ENCODE measurements around the gene GAGE2A.
"Not testable (repeated sequence)": the region's sequence is repeated elsewhere in the genome, so short reads cannot be mapped to it uniquely, and the experiment has no call there.

Gene GAGE2A

DNA sequence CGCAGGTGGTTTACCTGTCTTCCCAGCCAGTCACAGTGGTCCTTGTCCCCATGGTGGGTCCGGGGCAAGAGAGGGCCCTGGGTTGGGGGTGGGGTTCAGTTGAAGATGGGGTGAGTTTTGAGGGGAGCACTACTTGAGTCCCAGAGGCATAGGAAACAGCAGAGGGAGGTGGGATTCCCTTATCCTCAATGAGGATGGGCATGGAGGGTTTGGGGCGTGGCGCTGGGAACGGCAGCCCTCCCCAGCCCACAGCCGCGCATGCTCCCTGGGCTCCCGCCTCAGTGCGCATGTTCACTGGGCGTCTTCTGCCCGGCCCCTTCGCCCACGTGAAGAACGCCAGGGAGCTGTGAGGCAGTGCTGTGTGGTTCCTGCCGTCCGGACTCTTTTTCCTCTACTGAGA is at the start of gene GAGE2A:
TSS of gene GAGE2A (plus strand) at position 301 of the 400 bp plus-strand sequence. CDS start 1,155 bp downstream, outside the sequence.
- not testable (repeated sequence) for DNase-seq

DNA sequence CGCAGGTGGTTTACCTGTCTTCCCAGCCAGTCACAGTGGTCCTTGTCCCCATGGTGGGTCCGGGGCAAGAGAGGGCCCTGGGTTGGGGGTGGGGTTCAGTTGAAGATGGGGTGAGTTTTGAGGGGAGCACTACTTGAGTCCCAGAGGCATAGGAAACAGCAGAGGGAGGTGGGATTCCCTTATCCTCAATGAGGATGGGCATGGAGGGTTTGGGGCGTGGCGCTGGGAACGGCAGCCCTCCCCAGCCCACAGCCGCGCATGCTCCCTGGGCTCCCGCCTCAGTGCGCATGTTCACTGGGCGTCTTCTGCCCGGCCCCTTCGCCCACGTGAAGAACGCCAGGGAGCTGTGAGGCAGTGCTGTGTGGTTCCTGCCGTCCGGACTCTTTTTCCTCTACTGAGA is 47.9 kb upstream of the GAGE2A start, which contains the start of gene GAGE12D:
TSS of gene GAGE12D (plus strand) at position 301 of the 400 bp plus-strand sequence. CDS start 1,155 bp downstream, outside the sequence.
- DNase-seq: not testable (repeated sequence)

GRCh38 chrX:49550989-49551388 is 38.3 kb upstream of the GAGE2A start, which contains the start of gene GAGE12E:
TSS of gene GAGE12E (plus strand) at chrX:49551289. CDS start at chrX:49552444, 1,155 bp downstream.
- not testable (repeated sequence) for DNase-seq

DNA sequence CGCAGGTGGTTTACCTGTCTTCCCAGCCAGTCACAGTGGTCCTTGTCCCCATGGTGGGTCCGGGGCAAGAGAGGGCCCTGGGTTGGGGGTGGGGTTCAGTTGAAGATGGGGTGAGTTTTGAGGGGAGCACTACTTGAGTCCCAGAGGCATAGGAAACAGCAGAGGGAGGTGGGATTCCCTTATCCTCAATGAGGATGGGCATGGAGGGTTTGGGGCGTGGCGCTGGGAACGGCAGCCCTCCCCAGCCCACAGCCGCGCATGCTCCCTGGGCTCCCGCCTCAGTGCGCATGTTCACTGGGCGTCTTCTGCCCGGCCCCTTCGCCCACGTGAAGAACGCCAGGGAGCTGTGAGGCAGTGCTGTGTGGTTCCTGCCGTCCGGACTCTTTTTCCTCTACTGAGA is 28.8 kb upstream of the GAGE2A start, which contains the start of gene GAGE12F:
TSS of gene GAGE12F (plus strand) at position 301 of the 400 bp plus-strand sequence. CDS start 1,155 bp downstream, outside the sequence.
- DNase-seq: not testable (repeated sequence)

- DNase-seq: not testable (repeated sequence)
These were observed 20.6 kb upstream of the GAGE2A start for GRCh38 chrX:49568728-49569127.

- DNase-seq: not testable (repeated sequence)
These were observed 20.1 kb upstream of the GAGE2A start for GRCh38 chrX:49569152-49569551.

DNA sequence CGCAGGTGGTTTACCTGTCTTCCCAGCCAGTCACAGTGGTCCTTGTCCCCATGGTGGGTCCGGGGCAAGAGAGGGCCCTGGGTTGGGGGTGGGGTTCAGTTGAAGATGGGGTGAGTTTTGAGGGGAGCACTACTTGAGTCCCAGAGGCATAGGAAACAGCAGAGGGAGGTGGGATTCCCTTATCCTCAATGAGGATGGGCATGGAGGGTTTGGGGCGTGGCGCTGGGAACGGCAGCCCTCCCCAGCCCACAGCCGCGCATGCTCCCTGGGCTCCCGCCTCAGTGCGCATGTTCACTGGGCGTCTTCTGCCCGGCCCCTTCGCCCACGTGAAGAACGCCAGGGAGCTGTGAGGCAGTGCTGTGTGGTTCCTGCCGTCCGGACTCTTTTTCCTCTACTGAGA is 19.2 kb upstream of the GAGE2A start, which contains the start of gene GAGE12G:
TSS of gene GAGE12G (plus strand) at position 301 of the 400 bp plus-strand sequence. CDS start 1,155 bp downstream, outside the sequence.
- DNase-seq: not testable (repeated sequence)

DNA sequence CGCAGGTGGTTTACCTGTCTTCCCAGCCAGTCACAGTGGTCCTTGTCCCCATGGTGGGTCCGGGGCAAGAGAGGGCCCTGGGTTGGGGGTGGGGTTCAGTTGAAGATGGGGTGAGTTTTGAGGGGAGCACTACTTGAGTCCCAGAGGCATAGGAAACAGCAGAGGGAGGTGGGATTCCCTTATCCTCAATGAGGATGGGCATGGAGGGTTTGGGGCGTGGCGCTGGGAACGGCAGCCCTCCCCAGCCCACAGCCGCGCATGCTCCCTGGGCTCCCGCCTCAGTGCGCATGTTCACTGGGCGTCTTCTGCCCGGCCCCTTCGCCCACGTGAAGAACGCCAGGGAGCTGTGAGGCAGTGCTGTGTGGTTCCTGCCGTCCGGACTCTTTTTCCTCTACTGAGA is 9.6 kb upstream of the GAGE2A start, which contains the start of gene GAGE12H:
TSS of gene GAGE12H (plus strand) at position 301 of the 400 bp plus-strand sequence. CDS start 1,155 bp downstream, outside the sequence.
- not testable (repeated sequence) for DNase-seq

- not testable (repeated sequence) for DNase-seq
These were observed 628 bp downstream of the GAGE2A start for GRCh38 chrX:49589769-49590478.

- not testable (repeated sequence) for DNase-seq
These were observed 1.2 kb downstream of the GAGE2A start for GRCh38 chrX:49590488-49590887.

DNA sequence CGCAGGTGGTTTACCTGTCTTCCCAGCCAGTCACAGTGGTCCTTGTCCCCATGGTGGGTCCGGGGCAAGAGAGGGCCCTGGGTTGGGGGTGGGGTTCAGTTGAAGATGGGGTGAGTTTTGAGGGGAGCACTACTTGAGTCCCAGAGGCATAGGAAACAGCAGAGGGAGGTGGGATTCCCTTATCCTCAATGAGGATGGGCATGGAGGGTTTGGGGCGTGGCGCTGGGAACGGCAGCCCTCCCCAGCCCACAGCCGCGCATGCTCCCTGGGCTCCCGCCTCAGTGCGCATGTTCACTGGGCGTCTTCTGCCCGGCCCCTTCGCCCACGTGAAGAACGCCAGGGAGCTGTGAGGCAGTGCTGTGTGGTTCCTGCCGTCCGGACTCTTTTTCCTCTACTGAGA is 9.4 kb downstream of the GAGE2A start, which contains the start of gene GAGE1:
TSS of gene GAGE1 (plus strand) at position 301 of the 400 bp plus-strand sequence. CDS start 1,155 bp downstream, outside the sequence.
- DNase-seq: not testable (repeated sequence)

DNA sequence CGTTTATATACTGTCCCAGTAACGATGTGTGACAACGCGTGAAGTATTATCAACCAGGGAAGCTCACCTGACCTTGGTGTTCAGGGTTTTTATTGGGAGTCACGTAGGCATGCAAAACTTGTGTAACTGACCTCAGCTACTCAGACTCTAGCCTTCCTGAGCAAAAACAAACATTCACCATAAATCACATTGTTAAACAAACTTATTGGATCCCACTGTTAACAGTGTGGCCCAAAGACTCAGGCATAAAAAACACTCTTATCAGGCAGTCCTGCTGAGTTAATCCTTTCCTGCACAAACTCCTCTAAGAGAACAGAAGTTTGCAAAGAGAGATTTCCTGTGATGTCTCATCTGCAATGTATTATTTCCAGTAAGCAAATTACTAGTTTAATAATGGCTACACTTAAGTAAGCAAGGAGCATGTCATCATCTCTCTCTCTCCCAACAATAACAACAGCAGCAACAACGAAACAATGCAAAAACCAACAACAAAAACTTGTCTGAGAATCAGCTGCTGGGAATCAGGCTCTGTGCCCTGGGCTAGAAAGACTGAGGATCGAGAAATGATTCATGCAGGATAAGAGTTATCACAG is 21.5 kb downstream of the GAGE2A start:
- no peak for DNase-seq

DNA sequence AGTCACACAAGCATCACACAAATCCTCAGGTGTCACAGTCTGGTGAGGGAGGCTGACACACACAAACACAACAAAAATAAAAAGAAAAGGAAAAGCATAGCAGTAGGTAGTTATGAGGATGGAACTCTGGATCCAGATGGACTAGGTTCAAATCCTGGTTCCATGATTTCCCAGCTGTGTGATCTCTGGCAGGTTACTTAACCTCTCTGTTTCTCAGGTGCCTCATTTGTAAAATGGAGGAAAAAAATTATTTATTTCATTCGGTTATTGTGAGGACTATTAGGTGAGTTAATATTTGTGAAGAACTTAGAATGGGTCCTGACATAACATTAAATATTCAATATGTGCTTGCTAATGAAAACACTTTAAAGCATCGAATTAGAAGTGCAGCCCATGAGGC is 29.3 kb downstream of the GAGE2A start:
- DNase-seq: no peak

DNA sequence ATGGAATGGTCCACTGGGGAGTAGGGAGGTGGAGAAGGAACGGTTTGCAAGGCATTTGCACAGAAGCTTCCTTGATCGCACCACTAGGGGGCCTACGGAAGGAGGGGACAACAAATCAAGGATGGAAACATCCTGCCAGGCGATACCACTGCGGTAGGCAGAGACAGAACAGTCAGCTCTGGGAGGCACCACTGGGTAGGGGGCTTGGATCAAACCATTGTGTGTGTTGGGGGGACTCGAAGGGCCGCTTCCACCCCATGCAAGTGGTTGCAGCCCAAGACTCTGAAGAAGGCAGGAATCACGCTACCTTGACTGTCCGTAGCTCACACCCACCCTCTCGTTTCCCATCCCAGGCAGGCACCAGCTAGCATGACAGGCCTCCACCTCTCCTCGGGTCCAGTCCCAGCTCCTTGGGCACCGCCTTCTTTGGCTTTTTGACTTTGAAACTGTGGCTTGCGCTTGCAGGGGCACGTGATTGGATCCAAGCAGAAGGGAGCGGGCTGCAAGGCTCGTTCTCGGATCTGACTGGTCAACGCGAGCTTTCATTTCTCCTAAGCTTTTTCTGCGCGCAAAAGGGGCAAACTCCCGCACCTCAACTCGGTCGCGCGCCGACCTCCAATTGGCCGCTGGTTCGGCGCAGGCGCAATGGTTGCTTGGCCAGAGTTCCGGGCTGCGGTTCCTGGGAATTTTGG is 37.9 kb downstream of the GAGE2A start:
- DNase-seq: no peak

DNA sequence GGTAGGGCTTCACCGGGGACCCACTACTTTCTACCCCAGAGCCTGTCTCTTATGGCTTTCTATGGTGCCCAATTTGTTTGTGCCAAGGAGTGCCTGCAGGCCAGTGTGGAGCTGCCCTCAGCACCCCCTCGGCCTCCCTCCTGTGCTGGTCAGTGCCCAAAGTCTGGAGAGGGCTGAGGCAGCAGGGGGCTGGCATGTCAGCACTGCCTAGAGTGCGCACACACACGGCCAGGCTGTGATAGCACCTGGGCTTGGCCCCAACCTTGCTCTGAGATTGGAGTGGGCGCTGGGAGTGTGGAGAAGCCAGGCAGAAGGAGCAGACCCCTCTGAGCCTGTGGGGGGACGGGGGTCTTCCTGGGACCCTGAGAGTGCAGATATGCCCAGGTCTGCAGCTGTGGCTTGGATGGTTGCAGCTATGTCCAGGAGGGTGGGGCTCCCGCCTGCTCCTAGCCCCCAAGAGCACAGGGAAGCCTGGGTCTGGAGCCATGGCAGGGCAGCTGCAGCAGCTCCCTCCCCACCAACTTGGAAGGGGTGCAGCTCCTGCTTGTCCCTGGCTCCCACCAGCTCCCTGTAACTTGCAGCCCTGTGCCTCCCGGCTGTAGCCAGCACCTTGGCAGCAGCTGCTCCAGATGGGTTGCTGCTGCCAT is 55.8 kb downstream of the GAGE2A start:
- no peak for DNase-seq
